ENCODE results near the gene HERC4.

HERC4 gene

DNA sequence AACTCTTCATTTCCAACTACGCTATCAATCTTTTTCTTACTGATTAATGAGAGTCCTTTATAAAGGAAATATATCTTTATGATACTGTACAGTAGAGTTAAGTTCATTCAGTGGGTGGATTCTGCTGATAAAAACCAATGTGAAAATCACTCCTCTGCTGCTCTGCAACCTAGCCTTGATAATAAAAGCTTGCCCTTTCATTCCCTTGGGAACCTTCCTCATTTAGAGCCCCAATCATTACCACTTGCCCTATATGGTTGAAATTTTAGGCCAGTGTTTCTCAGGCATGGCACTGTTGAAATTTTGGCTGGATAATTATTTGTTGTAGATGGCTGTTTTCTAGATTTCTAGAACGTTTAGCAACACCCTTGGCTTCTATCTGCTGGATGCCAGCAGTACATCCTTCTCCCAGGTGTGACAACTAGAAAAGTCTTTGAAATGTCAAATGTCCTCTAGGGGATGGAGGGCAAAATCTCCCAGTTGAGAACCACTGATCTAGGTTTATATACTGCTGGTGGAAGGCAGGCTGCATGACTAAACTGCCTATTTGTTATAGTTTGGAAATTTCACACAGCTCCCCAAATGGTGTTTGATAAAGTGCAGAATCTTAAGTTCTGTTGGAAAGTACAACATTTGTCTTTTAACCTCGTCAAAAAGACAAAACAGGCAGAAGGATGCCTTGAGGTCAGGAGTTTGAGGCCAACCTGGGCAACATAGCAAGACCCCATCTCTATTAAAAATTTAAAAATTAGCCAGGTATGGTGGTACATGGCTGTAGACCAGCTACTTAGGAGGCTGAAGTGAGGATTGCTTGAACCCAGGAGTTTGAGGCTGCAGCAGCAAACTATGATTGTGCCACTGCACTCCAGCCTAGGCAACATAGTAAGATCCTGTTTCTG lies 199.5 kb downstream of the HERC4 start:
- DNase-seq (ENCODE audit: low spot score in 2 of 2): no peak
- no peaks in the 10 kb centered on the region for H3K27me3 Mint-ChIP-seq
- H3K36me3 Mint-ChIP-seq (ENCODE audit: insufficient read depth): no peaks in the 10 kb centered on the region
- H3K9me3 Mint-ChIP-seq: no peaks in the 10 kb centered on the region
- no peak for ATAC-seq (replicated peaks; ENCODE audit: extremely low read depth, poor library complexity, severe bottlenecking)
- H3K4me1 Mint-ChIP-seq: no peaks in the 10 kb centered on the region
- no peak overlapping the region for H3K27ac Mint-ChIP-seq (ENCODE audit: low read depth)
- H3K4me3 Mint-ChIP-seq: no peak overlapping the region

Data from central memory CD8-positive, alpha-beta T cell (primary cell).